Right ventricle myocardium superior (tissue), 1 donor: Measurements from ENCODE around the gene FAM110D. TPM values are rescaled to one million over a fixed set of nuclear protein-coding genes. Genes with fewer than 3 reads are reported as not detected.

ENCODE experiments used
- ATAC-seq: fragments of 200-7000 bp; cut with Tn5 transposase; one replicate; pipeline ENCODE4 v1.9.1; 2020; ENCODE audit warnings: mild to moderate bottlenecking; ENCODE audit not compliant: poor library complexity
- DNase-seq: peaks from one replicate; pipeline ENCODE4 v3.0.0-alpha.2; 2020
- intact Hi-C: fragments of 100-400 bp; cut with DNase I; formaldehyde crosslinking; loops from one replicate; pipeline ENCODE4 v1.11.2; 2022
- total RNA-seq: library from RNA; stranded (reverse); fragmentation: NEBNext Ultra II Directional; extraction: Animal tissue kit (Norgen Biotek cat#: 25700); gene quantifications from one replicate; pipeline ENCODE4 v1.2.1, GENCODE V29; 2021
- donor health status: DM: no; HTN: yes; CAD: no; lungs with severe emphysema.

The FAM110D gene
- total RNA-seq, 1 donor from 2014 or later, result 4.0 TPM

DNA sequence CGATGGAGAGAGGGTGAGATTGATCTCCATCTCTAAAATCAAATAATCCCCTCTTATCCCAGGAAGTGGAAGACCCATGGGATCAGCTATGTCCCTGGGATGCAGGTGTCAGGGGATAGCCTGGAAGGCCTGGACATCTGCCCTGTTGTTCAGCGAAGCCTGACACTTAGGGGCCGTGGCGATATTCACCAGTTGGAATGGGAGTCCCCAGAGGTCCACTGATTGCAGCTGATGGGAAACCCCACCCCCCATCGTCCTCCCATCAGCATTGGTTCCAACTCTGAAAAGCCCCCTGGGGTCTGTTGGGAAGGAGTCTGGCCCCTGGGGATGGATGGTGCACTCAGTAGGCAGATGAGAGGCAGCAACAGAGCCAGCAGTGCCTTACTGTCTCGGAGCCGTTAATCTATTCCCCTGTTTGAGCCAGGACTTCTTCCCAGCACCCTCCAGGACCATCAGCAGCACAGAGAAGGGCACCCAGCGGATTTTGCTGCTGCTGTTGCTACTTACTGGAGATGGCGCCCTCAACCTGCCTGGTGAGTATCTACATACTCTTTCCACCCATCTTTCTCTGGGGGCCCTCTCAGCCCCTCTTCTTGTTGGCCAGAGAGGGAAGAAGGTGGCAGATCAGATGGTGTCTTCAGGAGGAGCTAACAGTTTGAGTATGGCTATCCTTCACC lies 44.9 kb downstream of the FAM110D start:
- intact Hi-C loops, result no loop called here
- no peak for ATAC-seq

DNA sequence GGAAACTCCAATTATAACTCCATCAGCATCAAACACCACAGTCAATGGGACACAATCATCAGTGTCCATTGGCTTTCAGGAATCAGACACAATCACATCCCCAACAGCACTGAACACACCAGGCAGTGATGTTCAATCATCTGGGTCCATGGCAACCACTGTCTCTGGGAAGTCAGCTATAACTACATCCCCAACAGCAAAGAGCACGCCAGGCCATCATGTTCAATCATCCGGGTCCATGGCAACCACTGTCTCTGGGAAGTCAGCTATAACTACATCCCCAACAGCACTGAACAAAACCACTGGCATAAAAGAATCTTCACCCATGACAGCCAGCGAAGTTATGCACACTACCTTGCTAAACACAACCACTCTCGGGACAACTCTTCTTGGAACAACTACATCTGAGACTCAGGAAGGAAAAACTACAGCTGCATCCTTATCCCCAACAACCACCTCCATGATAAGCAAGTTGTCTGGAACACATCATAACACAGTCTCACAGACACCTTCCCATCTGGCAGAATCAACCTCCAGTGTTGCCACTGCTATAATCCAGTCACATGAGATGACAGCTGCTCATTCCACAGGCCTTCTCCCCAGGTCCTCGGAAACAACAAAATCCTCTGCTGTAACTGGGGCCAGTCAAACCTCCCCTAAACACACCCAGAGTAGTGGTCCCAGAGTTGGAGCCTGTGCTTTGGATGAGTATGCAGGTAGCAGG lies 51.4 kb downstream of the FAM110D start:
- DNase-seq, result no peak
- intact Hi-C loops, result no loop called here
- ATAC-seq, result peak; percentile 69

More for the DNA sequence above, 44.9 kb downstream of the FAM110D start:
- no peak for DNase-seq

DNA sequence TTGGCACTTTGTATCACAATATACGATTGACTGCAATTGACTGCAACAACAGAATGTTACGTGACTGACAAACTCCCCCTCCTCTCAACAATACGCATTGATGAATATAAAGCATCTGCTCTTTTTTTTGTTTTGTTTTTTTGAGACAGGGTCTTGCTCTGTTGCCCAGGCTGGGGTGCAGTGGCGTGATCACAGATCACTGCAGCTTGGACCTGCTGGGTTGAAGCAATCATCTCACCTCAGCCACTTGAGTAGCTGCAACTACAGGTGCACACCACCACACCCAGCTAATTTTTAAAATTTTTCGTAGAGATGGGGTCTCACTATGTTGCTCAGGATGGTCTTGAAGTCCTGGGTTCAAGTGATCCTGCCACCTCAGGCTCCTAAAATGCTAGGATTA lies 53.8 kb downstream of the FAM110D start:
- DNase-seq (no peak), ATAC-seq (no peak)
- intact Hi-C loops, result no loop called here

DNA sequence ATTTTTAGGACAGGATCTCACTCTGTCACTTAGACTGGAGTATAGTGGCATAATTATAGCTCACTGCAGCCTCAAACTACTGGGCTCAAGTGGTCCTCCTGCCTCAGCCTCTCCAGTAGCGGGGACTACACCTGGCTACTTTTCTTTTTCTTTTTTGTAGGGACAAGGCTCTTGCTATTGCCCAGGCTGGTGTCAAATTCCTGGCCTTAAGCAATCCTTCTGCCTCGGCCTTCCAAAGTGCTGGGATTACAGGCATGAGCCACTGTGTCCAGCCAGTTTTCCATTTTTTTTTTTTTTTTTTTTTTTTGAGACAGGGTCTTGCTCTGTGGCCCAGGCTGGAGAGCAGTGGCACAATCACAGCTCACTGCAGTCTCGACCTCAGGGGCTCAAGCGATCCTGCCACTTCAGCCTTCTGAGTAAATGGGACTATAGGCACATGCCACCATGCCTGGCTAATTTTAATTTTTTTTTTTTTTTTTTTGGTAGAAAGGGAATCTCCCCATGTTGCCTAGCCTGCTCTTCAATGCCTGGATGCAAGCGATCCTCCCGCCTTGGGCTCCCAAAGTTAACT lies 54.5 kb downstream of the FAM110D start:
- ATAC-seq (no peak), DNase-seq (no peak)

More for the DNA sequence above, 54.5 kb downstream of the FAM110D start:
- intact Hi-C loops, result no loop called here

Other genes starting within 250 kb of the FAM110D start
- gene PAFAH2, start 161.0 kb upstream of the FAM110D start, total RNA-seq, result 12.1 TPM
- gene EXTL1, start 137.3 kb upstream of the FAM110D start, total RNA-seq, result 11.9 TPM
- 3.0 TPM for gene SLC30A2, start 113.0 kb upstream of the FAM110D start, total RNA-seq
- gene TRIM63, start 91.4 kb upstream of the FAM110D start, total RNA-seq, result 229 TPM
- gene PDIK1L, start 47.3 kb upstream of the FAM110D start, total RNA-seq, result 4.0 TPM
- not detected for gene C1orf232, start 9.9 kb downstream of the FAM110D start, total RNA-seq
- 14.1 TPM for gene ZNF593, start 10.8 kb downstream of the FAM110D start, total RNA-seq
- gene ZNF593OS, start 12.8 kb downstream of the FAM110D start, total RNA-seq, result not detected
- 1.4 TPM for gene CNKSR1, start 18.4 kb downstream of the FAM110D start, total RNA-seq
- gene CATSPER4, start 31.5 kb downstream of the FAM110D start, total RNA-seq, result not detected
- gene CEP85, start 75.1 kb downstream of the FAM110D start, total RNA-seq, result 82.5 TPM
- gene SH3BGRL3, start 121.0 kb downstream of the FAM110D start, total RNA-seq, result 33.9 TPM
- gene UBXN11, start 147.6 kb downstream of the FAM110D start, total RNA-seq, result 8.3 TPM
- gene CD52, start 158.9 kb downstream of the FAM110D start, total RNA-seq, result 4.4 TPM
- not detected for gene CRYBG2, start 195.1 kb downstream of the FAM110D start, total RNA-seq
- not detected for gene ZNF683, start 213.7 kb downstream of the FAM110D start, total RNA-seq